HG03159 (cell line): ENCODE data around the gene THRSP.
"Not testable (repeated sequence)": the region's sequence is repeated elsewhere in the genome, so short reads cannot be mapped to it uniquely, and the experiment has no call there.

ENCODE experiments used
- ATAC-seq: cut with Tn5 transposase; IDR thresholded peaks from one replicate; pipeline ENCODE4 v1.9.1; 2021; ENCODE audit warnings: mild to moderate bottlenecking, moderate library complexity; ENCODE audit not compliant: unreplicated experiment

The THRSP gene

DNA sequence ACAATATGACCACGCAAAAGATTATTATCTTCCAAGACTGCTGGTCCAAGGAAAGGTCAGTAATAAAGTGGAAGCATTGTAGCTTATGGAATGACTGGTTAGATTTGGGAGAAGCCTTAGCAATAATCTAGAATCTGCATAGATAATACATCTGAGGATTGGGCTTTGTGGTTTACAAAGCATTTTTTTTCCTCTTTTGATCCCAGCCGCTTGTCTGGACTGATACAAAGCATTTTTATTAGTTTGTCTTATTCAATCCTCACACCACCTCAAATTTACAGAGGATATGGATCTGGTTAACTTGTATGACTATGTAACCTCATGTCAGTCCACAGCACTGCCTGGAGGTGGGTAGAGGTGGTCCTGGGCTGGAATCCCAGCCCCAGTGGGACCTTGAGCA is 990 bp upstream of the THRSP start:
- ATAC-seq = no peak

DNA sequence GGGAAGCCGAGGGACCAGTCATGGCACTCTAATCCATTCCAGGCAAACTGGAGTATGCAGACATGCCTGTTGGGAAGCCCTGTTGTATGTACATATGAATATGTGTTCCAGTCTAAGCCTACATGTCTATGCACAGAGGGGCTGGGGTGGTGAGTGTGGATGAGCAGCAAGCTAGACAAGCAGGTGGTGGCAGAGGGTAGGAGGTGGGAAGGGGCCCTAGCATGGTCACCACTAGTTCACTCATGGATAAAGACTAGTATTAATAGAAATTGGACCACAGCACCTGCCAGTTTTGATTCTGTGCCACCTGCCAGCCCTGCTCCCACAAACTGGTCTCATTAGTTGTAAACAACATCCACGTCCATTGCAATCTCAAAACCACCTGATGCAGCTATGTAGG is 1.5 kb downstream of the THRSP start:
- ATAC-seq = no peak

DNA sequence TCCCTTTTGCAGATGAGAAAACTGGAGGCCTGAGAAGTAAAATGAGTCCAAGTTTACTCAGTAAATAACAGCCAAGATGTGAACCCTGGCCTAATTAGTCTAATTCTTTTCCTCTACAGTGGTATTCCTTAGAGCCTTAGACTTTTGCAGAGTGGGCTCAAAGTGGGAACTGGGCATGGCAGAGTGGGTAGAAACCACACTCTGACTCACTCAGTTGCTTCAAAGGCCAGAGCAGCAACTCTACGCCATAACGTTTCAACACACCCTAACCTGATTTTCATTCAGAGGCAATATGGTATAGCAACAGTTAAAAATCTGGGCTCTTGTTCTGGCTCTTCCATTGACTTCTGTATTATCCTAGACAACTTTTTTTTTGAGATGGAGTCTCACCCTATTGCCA is 2.8 kb downstream of the THRSP start:
- ATAC-seq = no peak

DNA sequence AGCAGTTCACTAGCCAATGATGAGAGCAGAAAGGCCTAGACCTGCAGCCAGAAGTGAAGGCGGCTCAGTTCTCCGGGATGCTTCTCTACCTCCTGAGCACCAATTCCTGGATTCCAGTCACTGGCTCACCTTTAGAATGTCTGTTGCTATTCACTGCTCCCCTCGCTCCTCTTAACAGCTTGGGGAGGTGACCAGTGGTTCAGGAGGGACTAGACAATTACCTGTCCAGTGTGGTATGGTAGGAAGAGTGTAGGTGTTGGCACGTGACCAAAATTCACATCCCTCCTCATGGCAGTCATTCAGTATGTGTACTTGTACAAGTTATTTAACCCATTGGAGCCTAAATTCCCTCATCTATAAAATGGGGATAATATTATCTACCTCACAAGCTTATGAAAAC is 4.0 kb downstream of the THRSP start:
- no peak for ATAC-seq

DNA sequence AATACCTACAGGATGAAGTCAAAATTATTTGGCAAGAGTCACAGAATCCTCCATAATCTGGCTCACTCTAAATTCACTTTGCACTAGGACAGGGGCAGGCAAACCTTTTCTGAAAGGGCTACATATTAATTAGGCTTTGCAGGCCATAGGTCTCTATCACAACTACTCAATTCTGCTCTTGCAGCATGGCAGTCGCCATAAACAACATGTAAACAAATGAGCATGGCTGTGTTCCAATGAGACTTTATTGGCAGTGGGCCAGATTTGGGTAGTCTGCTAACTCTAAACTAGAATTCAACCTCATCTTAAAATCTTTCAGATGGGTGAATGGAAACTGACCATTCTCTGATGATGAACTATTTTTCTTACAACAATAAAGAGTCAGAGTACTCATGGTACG is 5.8 kb downstream of the THRSP start:
- no peak for ATAC-seq

DNA sequence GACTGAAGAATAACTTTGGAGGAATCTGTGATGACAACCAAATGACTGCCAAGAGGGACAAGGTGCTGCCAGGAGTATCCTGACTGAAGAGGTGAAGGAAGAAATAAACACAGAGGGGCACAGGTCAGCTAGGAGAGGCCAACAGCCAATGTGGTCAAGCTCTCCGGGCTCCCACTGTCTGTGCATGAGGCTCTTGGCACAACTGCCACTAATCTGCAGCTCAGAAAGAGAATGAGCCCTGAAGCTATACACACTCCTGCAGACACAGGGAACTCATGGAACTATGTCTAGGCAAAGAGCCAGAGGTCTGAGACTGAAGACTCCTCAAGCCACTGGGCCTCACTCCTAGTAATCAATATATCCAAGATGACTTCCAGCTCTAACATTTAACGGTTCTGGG is 7.0 kb downstream of the THRSP start:
- no peak for ATAC-seq

DNA sequence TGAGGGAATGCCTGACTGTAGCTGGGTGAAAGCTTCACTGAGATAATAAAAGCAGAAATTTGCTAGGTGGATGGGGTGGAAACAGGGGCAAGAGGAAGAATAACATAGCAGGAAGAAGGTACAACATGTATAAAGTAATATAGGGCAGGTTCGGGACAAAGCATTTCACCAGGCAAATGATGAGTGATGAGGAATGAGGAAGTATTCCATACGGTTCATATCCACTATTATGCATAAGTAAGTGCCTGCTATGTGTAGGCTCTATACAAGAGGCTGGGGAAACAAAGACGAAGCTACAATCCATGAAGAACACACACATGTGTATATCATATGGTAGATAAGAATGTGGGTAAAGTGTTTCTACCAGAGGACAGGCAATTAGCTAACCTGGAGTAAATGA is 8.1 kb downstream of the THRSP start:
- ATAC-seq = no peak

DNA sequence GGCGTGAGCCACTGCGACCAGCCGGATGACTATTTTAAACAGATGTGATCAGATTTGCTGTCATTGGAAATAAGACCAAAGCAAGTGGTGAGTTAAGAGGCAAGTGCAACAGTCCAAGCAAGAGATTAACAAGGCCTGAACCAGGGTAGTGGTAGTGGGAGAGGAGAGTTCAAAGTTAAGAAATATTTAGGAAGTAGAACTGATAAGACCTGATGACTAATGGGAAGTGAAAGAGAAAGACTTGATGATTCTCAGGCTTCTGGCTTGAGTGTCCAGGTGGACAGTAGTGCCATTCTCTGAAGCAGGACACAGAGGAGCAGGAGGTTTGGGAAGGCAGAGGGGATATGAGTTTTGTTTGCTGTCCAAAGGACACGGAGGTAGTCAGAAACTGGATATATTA is 8.8 kb downstream of the THRSP start:
- no peak for ATAC-seq

DNA sequence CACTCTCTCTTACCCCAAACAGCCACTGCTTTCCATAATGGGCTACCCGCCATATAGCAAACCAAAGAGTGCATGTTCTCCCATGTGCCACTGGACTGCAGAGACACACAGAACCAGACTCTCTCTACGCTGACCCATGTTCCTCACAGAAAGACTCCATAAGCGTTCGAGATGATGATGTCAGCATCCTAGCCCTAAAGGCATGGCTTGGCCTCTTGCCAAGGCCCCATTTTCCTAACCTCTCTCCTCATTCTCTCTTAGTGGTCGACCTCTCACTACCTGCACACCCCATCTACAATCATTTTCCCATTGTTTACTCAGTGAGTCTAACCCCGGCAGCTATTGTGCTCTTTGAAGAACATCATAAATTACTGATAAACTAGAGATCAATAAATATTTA is 11.1 kb downstream of the THRSP start:
- ATAC-seq = no peak

DNA sequence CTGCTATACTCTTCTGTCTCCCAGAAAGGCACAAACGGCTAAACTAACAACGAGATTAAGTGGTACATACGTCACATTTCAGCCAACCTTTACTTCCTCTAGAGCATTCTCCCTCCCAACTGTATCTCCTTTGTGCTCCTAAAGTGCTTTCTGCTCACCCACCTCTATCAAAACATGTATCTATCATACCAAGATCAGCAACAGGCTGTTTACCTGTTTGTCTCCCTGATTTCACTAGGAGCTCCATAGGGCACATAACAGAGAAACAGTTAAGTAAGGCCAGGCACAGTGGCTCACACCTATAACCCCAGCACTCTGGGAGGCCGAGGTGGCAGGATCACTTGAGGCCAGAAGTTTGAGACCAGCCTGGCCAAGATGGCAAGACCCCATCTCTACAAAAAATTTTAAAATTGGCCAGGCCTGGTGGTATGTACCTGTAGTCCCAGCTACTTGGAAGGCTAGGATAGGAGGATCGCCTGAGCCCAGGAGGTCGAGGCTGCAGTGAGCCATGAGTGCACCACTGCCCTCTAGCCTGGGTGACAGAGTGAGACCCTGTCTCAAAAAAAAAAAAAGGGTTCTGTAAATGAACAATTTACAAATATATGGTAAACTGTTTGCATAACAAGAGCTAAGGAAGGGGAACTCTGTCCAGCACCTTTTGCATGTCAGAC is 13.2 kb downstream of the THRSP start:
- ATAC-seq = no peak

DNA sequence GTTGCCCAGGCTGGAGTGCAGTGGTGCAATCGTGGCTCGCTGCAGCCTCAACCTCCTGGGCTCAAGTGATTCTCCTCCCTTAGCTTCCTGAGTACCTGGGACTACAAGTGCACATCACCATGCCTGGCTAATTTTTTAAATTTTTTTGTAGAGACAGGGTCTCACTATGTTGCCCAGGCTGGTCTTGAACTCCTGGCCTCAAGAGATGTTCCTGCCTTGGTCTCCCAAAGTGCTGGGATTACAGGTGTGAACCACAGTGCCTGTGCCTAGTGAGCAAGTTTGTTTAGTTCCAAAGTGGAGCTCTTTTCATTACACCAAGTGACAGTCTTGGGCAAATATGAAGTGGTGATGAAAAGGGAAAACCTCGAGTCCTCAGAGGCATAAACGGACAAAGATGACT is 13.9 kb downstream of the THRSP start:
- not testable (repeated sequence) for ATAC-seq

DNA sequence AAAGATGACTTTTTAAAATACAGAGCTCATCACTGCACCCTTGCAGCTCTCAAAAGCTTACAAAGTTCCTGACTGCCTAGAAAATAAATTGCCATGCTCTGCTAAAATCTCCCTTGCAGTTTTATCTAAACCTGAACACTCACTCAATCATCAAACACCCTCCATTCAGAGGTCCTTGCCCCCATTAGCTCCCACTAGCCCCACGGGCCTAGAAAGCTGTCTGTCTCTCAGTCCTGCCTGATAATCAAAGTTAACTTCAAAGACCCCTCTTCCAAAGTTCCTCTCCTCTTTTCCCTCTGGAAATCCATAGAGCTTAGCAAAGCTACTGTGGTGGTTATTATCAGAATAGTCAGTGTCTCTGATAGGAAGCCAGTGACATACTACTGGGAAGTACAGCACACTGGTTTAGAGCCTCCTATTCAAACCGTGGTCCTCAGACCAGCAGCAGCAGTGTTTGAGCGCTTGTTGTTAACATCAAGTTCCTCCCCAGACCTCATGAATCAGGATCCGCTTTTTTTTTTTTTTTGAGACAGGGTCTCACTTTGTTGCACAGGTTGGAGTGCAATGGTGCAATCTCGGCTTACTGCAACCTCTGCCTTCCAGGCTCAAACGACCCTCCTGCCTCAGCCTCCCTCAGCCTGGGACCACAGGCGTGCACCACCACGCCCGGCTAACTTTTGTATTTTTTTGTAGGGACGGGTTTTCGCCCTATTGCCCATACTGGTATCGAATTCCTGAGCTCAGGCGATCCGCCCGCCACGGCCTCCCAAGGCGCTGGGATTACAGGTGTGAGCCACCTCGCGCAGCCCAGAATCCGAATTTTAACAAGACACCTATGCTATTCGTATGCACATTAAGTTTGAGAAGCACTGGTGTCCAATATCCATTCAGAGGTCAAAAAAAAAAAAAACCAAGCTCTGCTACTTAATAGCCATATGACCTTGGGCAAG is 14.8 kb downstream of the THRSP start:
- no peak for ATAC-seq

DNA sequence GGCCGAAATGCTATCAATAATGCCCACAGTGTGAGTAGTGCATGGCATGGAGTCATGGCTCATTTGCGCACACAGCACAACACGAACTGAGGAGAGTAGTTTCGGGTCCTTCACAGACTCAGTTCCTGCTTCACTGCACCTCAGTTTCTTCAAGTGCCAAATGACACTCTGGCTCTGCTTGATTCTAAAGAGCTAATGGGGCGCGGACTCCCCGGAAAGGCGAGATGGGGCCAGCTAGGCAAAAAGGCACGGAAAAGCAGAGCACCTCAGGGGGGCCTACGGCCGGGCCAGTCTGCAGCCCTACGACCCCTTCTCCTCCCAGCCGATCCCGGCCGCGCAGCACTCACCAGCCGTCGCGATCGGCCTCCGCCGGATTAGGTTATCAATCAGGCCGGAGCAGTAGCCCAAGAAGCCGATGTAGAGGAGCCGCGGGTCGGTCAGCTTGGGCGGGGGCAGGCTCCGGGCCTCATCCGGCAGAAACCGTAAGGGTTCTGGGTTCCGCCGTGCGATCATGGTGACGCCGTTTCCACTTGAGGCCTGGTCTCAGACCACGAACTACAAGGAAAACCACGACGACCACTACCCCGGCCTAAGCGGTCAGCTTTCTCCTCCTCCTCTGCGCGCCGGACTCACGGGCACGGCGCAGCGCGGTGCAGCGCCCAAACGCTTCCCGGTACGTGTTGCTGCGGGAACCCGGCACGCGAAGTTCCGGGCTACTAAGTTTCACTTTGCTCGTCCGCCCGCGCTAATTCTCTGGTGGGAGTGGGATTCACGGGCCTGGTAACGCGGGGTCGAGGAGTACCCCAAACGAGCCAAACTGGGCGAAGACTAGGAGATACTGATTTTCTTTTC is 15.8 kb downstream of the THRSP start, which contains the start of gene NDUFC2:
Gene NDUFC2 (minus strand): TSS at position 631 of the 852 bp plus-strand sequence. CDS start 118 bp downstream, at position 513.
- peak; percentile 75 for ATAC-seq

DNA sequence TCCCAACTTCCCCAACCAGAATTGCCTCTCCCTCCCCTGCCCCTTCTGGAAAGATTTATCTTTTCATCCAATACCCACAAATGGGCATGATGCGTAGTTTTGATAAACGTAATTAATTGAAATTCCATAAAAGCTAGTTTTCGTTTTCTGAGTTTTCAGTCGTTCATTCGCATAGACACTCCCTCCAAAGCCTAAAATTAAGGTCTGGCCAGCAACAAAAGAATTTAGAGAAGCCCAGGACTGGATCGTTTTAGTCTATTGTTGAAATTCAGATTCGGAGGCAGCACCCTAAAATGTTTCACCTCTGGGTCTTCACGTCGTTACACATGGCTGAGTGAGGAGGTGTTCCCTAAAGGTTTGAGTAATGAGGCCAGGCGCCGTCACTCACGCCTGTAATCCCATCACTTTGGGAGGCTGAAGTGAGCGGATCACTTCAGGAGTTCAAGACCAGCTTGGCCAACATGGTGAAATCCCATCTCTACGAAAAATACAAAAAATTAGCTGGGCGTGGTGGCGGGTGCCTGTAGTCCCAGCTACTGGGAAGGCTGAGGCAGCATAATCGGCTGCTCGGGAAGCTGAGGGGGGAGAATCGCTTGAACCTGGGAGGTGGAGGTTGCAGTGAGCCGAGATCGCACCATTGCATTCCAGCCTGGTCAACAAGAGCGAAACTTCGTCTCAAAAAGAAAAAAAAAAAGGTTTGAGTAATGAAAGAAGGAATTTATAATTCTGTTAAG is 16.6 kb downstream of the THRSP start:
- no peak for ATAC-seq

DNA sequence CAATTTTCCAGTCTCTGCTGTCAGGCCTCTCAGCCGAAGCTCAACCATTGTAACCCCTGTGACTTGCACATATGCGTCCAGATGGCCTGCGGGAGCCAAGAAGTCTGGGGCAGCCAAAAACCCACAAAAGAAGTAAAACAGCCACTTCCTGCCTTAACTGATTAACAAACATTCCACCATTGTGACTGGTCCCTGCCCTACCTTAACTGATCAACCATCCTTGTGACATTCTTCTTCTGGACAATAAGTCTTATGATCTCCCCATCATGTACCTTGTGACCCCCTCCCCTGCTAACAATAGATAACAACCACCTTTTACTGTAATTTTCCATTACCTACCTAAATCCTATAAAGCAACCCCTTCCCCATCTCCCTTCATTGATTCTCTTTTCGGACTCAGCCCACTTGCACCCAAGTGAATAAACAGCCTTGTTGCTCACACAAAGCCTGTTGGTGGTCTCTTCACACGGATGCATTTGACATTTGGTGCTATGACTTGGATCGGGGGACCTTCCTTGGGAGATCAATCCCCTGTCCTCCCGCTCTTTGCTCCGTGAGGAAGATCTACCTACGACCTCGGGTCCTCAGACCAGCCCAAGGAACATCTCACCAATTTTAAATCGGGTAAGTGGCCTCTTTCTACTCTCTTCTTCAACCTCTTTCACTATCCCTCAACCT is 17.3 kb downstream of the THRSP start:
- ATAC-seq = no peak

DNA sequence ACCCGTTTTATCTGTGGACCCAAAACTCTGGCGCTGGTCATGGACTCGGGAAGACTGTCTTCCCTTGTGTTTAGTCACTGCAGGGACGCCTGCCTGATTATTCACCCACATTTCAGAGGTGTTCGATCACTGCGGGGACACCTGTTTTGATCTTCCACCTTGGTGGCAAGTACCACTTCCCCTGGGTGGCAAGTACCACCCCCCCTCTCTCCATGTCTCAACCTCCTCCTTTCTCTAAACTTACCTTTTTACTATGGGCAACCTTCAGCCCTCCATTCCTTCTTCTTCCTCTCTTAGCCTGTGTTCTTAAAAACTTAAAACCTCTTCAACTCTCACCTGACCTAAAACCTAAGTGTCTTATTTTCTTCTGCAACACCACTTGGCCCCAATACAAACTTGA is 17.9 kb downstream of the THRSP start:
- ATAC-seq = no peak

DNA sequence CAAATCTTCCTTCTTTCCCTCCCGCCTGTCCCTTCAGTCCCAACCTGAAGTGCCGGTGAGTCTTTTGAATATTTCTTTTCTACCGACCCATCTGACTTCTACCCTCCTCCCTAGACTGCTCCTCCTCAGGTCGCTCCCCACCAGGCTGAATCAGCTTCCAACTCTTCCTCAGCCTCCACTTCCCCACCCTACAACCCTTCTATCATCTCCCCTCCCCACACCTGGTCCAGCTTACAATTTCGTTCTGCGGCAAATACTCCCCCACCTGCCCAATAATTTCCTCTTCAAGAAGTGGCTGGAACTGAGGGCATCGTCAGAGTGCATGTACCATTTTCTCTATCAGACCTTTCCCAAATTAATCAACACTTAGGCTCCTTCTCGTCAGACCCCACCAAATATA is 18.5 kb downstream of the THRSP start:
- ATAC-seq = no peak

DNA sequence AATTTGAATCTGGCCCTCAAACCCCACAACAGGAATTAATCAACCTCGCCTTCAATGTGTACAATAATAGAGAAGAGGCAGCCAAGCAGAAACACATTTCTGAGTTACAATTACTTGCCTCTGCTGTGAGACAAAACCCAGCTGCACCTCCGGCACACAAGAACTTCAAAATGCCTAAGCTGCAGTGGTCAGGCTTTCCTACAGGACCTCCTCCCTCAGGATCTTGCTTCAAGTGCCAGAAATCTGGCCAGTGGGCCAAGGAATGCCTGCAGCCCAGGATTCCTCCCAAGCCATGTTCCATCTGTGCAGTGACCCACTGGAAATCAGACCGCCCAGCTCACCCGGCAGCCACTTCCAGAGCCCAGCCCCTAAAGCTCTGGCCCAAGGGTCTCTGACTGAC is 19.4 kb downstream of the THRSP start:
- ATAC-seq = no peak

DNA sequence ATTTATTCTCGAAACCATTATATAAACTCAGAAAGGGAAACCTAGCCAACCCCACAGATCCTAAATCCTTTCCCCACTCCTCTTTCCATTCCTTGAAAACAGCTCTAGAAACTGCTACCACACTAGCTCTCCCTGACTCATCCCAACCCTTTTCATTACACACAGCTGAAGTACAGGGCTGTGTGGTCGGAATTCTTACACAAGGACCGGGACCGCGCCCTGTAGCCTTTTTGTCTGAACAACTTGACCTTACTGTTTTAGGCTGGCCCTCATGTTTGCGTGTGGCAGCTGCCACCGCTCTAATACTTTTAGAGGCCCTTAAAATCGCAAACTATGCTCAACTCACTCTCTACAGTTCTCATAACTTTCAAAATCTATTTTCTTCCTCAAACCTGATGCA is 20.8 kb downstream of the THRSP start:
- not testable (repeated sequence) for ATAC-seq

DNA sequence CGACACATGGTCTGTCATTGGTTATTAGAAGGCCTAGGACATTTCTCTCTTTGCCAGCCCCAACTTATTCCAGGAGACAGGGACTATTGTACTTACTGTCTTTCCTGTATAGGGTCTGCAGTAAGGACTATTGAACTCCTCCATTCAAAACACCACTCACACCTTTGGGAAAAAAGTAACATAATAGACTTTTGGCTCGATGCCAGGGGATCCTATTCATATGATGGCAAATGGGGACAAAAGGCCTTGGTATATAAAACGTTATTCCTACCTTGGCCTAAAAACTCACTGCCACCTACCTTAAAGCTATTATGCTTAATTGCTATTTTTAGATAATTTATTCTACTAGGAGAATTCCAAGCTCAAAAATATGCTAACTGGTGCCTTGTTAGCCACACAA is 22.3 kb downstream of the THRSP start:
- no peak for ATAC-seq
